Thyroid gland (tissue), 4 donors: ENCODE data around the gene ZNF813.

ENCODE experiments used
- CTCF ChIP-seq, 6 experiments: fragments of 200-600 bp in 3 of 6; fragments of 450-650 bp in 3 of 6; sonication (generic) in 3 of 6; IDR thresholded peaks; one replicate each; pipeline ENCODE4 v1.5.1; 2016 to 2019; ENCODE audit warnings: antibody characterized with exemption in 6 of 6, mild to moderate bottlenecking in 2 of 6, inconsistent platforms in 1 of 6, moderate library complexity in 1 of 6
- POLR2A ChIP-seq, 2 donors: fragments of 450-650 bp; IDR thresholded peaks; one replicate each; pipeline ENCODE4 v1.6.1; 2017; ENCODE audit warnings: antibody characterized with exemption in 2 of 2, mild to moderate bottlenecking in 2 of 2, moderate library complexity in 1 of 2

DNA sequence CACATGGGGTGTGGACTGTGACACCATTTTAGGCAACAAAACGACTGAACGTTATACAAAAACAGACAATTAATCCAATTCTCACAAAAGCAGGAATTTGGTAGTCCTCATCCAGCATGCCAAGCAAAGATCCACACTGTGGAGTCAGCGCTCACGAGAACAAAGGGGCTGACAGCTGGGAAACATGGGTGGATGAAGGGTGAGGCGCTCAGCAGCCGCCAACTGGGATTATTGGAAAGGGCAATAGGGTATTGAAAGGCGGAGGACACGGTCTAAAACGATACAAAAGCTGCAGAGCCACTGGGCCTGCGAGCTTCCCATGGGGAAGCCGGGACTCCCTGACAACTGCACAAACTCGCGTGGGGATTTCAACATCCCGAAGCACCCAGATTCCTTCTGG, 4.7 kb upstream of the ZNF813 start:
- TF ChIP-seq CTCF (IDR thresholded peaks at IDR 0.05) (no peak), POLR2A (IDR thresholded peaks at IDR 0.05) (no peak)
